Measurements from ENCODE around the gene LYPD5. TPM values are rescaled to one million over a fixed set of nuclear protein-coding genes. Genes with fewer than 3 reads are reported as not detected.
"Not testable (repeated sequence)": the region's sequence is repeated elsewhere in the genome, so short reads cannot be mapped to it uniquely, and the experiment has no call there.

LYPD5 gene
- total RNA-seq, 1 experiment from 2014 or later = 0.24 TPM

- no peak for DNase-seq (ENCODE audit: low read depth)
Measured at GRCh38 chr19:43778651-43779050, 23.6 kb downstream of the LYPD5 start.

- peak; percentile 88 for DNase-seq (ENCODE audit: low read depth)
Measured at GRCh38 chr19:43777163-43777695, 25.0 kb downstream of the LYPD5 start.

- DNase-seq (ENCODE audit: low read depth) = no peak
Measured at GRCh38 chr19:43776286-43776685, 26.0 kb downstream of the LYPD5 start.

- no peak for DNase-seq (ENCODE audit: low read depth)
Measured at GRCh38 chr19:43775299-43775890, 26.9 kb downstream of the LYPD5 start.

GRCh38 chr19:43774940-43775258 is 27.3 kb downstream of the LYPD5 start:
- DNase-seq (ENCODE audit: low read depth) = not testable (repeated sequence)

GRCh38 chr19:43774103-43774939 is 27.9 kb downstream of the LYPD5 start:
- DNase-seq (ENCODE audit: low read depth) = no peak

- no peak for DNase-seq (ENCODE audit: low read depth)
Measured at GRCh38 chr19:43773725-43774102, 28.5 kb downstream of the LYPD5 start.

GRCh38 chr19:43769256-43769655 is 33.0 kb downstream of the LYPD5 start:
- DNase-seq (ENCODE audit: low read depth) = no peak

- no peak for DNase-seq (ENCODE audit: low read depth)
Measured at GRCh38 chr19:43768273-43769050, 33.8 kb downstream of the LYPD5 start.

GRCh38 chr19:43767818-43768217 is 34.4 kb downstream of the LYPD5 start:
- no peak for DNase-seq (ENCODE audit: low read depth)

GRCh38 chr19:43767316-43767715 is 34.9 kb downstream of the LYPD5 start:
- peak; percentile 63 for DNase-seq (ENCODE audit: low read depth)

GRCh38 chr19:43766755-43767043 is 35.5 kb downstream of the LYPD5 start:
- no peak for DNase-seq (ENCODE audit: low read depth)

GRCh38 chr19:43765109-43765876 is 37.0 kb downstream of the LYPD5 start:
- peak; percentile 100 for DNase-seq (ENCODE audit: low read depth)

- DNase-seq (ENCODE audit: low read depth) = not testable (repeated sequence)
Measured at GRCh38 chr19:43764684-43765083, 37.6 kb downstream of the LYPD5 start.

GRCh38 chr19:43763473-43763939 is 38.7 kb downstream of the LYPD5 start:
- peak; percentile 69 for DNase-seq (ENCODE audit: low read depth)

GRCh38 chr19:43762814-43763213 is 39.4 kb downstream of the LYPD5 start:
- no peak for DNase-seq (ENCODE audit: low read depth)

- DNase-seq (ENCODE audit: low read depth) = no peak
Measured at GRCh38 chr19:43760941-43761340, 41.3 kb downstream of the LYPD5 start.

- peak; percentile 94 for DNase-seq (ENCODE audit: low read depth)
Measured at GRCh38 chr19:43759515-43759914, 42.7 kb downstream of the LYPD5 start.

- DNase-seq (ENCODE audit: low read depth) = peak; percentile 82
Measured at GRCh38 chr19:43755256-43755801, 46.9 kb downstream of the LYPD5 start.

GRCh38 chr19:43754503-43755255 is 47.6 kb downstream of the LYPD5 start, which contains the start of gene SMG9:
TSS of gene SMG9 (minus strand) at chr19:43754962. CDS start at chr19:43750741, 4,221 bp downstream.
- peak; percentile 97 for DNase-seq (ENCODE audit: low read depth)

GRCh38 chr19:43754253-43754502 is 48.1 kb downstream of the LYPD5 start:
- DNase-seq (ENCODE audit: low read depth) = no peak

Measured in RPMI7951 (cell line).